Measurements from ENCODE around the gene PERM1.

DNA sequence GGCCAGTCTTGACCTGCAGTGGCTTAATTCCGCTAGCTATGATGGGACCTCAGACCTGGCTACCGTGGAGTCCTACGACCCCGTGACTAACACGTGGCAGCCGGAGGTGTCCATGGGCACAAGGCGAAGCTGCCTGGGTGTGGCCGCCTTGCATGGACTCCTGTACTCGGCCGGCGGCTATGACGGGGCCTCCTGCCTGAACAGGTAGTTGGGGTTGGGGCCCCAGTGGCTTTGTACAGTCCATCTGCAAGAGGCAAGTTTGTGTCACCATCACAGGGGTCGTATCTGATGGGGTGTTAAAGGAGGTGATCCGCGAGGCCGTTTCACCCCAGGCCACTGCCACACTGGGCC, 18.6 kb downstream of the PERM1 start:
- no peak for TF ChIP-seq KAT2B (IDR thresholded peaks at IDR 0.05; ENCODE audit: low read depth, low read length)
- TF ChIP-seq HNRNPH1 (optimal IDR thresholded peaks at IDR 0.05; ENCODE audit: low read depth, low read length) = no peak
- TF ChIP-seq ZNF140 (CRISPR knock-in tag; IDR thresholded peaks at IDR 0.05) = no peak
- no peak for TF ChIP-seq PHF8 (IDR thresholded peaks at IDR 0.05; ENCODE audit: borderline replicate concordance, low read length)
- no peak for TF ChIP-seq ZNF133 (CRISPR knock-in tag; IDR thresholded peaks at IDR 0.05)
- TF ChIP-seq SMAD3 (CRISPR knock-in tag; conservative IDR thresholded peaks at IDR 0.05) = no peak
- TF ChIP-seq, protein P1, sequence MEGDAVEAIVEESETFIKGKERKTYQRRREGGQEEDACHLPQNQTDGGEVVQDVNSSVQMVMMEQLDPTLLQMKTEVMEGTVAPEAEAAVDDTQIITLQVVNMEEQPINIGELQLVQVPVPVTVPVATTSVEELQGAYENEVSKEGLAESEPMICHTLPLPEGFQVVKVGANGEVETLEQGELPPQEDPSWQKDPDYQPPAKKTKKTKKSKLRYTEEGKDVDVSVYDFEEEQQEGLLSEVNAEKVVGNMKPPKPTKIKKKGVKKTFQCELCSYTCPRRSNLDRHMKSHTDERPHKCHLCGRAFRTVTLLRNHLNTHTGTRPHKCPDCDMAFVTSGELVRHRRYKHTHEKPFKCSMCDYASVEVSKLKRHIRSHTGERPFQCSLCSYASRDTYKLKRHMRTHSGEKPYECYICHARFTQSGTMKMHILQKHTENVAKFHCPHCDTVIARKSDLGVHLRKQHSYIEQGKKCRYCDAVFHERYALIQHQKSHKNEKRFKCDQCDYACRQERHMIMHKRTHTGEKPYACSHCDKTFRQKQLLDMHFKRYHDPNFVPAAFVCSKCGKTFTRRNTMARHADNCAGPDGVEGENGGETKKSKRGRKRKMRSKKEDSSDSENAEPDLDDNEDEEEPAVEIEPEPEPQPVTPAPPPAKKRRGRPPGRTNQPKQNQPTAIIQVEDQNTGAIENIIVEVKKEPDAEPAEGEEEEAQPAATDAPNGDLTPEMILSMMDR (IDR thresholded peaks at IDR 0.05 in 2 of 3, conservative IDR thresholded peaks at IDR 0.05 in 1 of 3; ENCODE audit: insufficient read depth in 2 of 3, low read depth in 1 of 3, low read length in 3 of 3) = no peak
- no peak for TF ChIP-seq TGIF2 (CRISPR knock-in tag; IDR thresholded peaks at IDR 0.05)
- TF ChIP-seq ZFP36 (IDR thresholded peaks at IDR 0.05; ENCODE audit: low read depth, low read length, partially characterized antibody) = no peak
- TF ChIP-seq ILK (tag; IDR thresholded peaks at IDR 0.05; ENCODE audit: borderline replicate concordance, low read depth) = no peak

Data from K562 (cell line).